ENCODE data around the gene SLBP. TPM values are rescaled to one million over a fixed set of nuclear protein-coding genes. Genes with fewer than 3 reads are reported as not detected.

The SLBP gene
- total RNA-seq, 1 experiment from 2014 or later = 98.3 TPM

- intact Hi-C loops (cut with micrococcal nuclease) = no loop called here
- POLR2A ChIA-PET (ENCODE audit: unreplicated experiment) = no interaction called here
- H3K9ac ChIP-seq (ENCODE audit: low read length) = no peak overlapping the region
Observed at GRCh38 chr4:1717129-1718094, 5.3 kb upstream of the SLBP start.

GRCh38 chr4:1716065-1716945 lies 4.2 kb upstream of the SLBP start:
- Histone ChIP-seq H4K20me1 (ENCODE audit: low read length) (peaks cover 4% of the 10 kb centered on the region; the same call in 1 of the 2 replicates), H3K4me3 (ENCODE audit: low read length) (no peak overlapping the region), H3K4me2 (ENCODE audit: low read length) (no peak overlapping the region), H3K9me2 (replicated peaks; ENCODE audit: low read length) (no peaks in the 10 kb centered on the region), H3K36me3 (ENCODE audit: low read depth, low read length) (no peaks in the 10 kb centered on the region), H3K9ac (ENCODE audit: low read length) (no peak overlapping the region), H3K4me1 (ENCODE audit: insufficient read depth, low read length) (peaks cover 22% of the 10 kb centered on the region), H3F3A (ENCODE audit: low read length, unreplicated experiment) (no peaks in the 10 kb centered on the region), H3K79me2 (ENCODE audit: low read length) (peaks cover 82% of the 10 kb centered on the region), H3K9me3 (ENCODE audit: low read length) (no peaks in the 10 kb centered on the region), H3K27ac (ENCODE audit: low read length) (no peak overlapping the region), H3K27me3 (ENCODE audit: low read length) (no peaks in the 10 kb centered on the region), H2AFZ (ENCODE audit: low read length) (no peak overlapping the region)
- no peak for DNase-seq
- CTCF ChIA-PET = no interaction called here
- intact Hi-C loops (cut with micrococcal nuclease) = no loop called here
- ATAC-seq = no peak
- POLR2A ChIA-PET (ENCODE audit: unreplicated experiment) = no interaction called here
- BruUV-seq (replicated peaks) = no TSS peak
- TF ChIP-seq, protein P1, sequence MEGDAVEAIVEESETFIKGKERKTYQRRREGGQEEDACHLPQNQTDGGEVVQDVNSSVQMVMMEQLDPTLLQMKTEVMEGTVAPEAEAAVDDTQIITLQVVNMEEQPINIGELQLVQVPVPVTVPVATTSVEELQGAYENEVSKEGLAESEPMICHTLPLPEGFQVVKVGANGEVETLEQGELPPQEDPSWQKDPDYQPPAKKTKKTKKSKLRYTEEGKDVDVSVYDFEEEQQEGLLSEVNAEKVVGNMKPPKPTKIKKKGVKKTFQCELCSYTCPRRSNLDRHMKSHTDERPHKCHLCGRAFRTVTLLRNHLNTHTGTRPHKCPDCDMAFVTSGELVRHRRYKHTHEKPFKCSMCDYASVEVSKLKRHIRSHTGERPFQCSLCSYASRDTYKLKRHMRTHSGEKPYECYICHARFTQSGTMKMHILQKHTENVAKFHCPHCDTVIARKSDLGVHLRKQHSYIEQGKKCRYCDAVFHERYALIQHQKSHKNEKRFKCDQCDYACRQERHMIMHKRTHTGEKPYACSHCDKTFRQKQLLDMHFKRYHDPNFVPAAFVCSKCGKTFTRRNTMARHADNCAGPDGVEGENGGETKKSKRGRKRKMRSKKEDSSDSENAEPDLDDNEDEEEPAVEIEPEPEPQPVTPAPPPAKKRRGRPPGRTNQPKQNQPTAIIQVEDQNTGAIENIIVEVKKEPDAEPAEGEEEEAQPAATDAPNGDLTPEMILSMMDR (conservative IDR thresholded peaks at IDR 0.05; ENCODE audit: low read depth, low read length) = no peak
- TF ChIP-seq EZH2 (IDR thresholded peaks at IDR 0.05; ENCODE audit: low read length, unreplicated experiment) = no peak
- TF ChIP-seq EZH2phosphoT487 (IDR thresholded peaks at IDR 0.05; ENCODE audit: borderline replicate concordance, low read length) = no peak

More at GRCh38 chr4:1717129-1718094, 5.3 kb upstream of the SLBP start:
- Histone ChIP-seq H3K4me2 (ENCODE audit: low read length) (no peak overlapping the region), H3K9me2 (replicated peaks; ENCODE audit: low read length) (no peaks in the 10 kb centered on the region), H4K20me1 (ENCODE audit: low read length) (peaks cover 4% of the 10 kb centered on the region; the same call in 1 of the 2 replicates), H3K4me1 (ENCODE audit: insufficient read depth, low read length) (peaks cover 22% of the 10 kb centered on the region), H3K27me3 (ENCODE audit: low read length) (no peaks in the 10 kb centered on the region), H3K9me3 (ENCODE audit: low read length) (no peaks in the 10 kb centered on the region), H3K27ac (ENCODE audit: low read length) (no peak overlapping the region), H3F3A (ENCODE audit: low read length, unreplicated experiment) (no peaks in the 10 kb centered on the region), H3K36me3 (ENCODE audit: low read depth, low read length) (no peaks in the 10 kb centered on the region), H3K4me3 (ENCODE audit: low read length) (no peak overlapping the region), H2AFZ (ENCODE audit: low read length) (no peak overlapping the region), H3K79me2 (ENCODE audit: low read length) (peaks cover 84% of the 10 kb centered on the region)
- no peak for ATAC-seq
- CTCF ChIA-PET = no interaction called here
- no peak for DNase-seq
- no TSS peak for BruUV-seq (replicated peaks)
- TF ChIP-seq, protein P1 (conservative IDR thresholded peaks at IDR 0.05; ENCODE audit: low read depth, low read length) = no peak
- TF ChIP-seq EZH2phosphoT487 (IDR thresholded peaks at IDR 0.05; ENCODE audit: borderline replicate concordance, low read length) = no peak
- no peak for TF ChIP-seq EZH2 (IDR thresholded peaks at IDR 0.05; ENCODE audit: low read length, unreplicated experiment)
